OCI-LY7 (cell line): ENCODE data around the gene FAM110C. TPM values are rescaled to one million over a fixed set of nuclear protein-coding genes. Genes with fewer than 3 reads are reported as not detected.
A peak's percentile ranks its signal among the peaks of the same experiment; 100 is the strongest.
"Not testable (repeated sequence)": the region's sequence is repeated elsewhere in the genome, so short reads cannot be mapped to it uniquely, and the experiment has no call there.

Source experiments
- BruUV-seq: library from RNA; stranded (reverse); fragments of 400-500 nt; replicated peaks from 2 replicates; lab custom pipeline; 2021; lab: Mats Ljungman, UMichigan
- CTCF ChIA-PET: fragments of 300-600 bp; sonication (Branson Sonifier 250); formaldehyde crosslinking; loops from one replicate; lab custom pipeline; 2022; ENCODE audit warnings: antibody characterized with exemption; ENCODE audit not compliant: unreplicated experiment; lab: Charles Lee
- POLR2A ChIA-PET: fragments of 300-600 bp; sonication (Branson Sonifier 250); formaldehyde crosslinking; loops from one replicate; lab custom pipeline; 2022; ENCODE audit warnings: antibody characterized with exemption; lab: Charles Lee
- DNase-seq: peaks from one replicate; pipeline ENCODE4 v3.0.0-alpha.2; 2015; ENCODE audit warnings: low spot score
- H2AFZ ChIP-seq: fragments of 200-600 bp; sonication (generic), shearing (Covaris generic); 2 replicates; pipeline ENCODE4 v1.6.1; 2014; ENCODE audit warnings: mild to moderate bottlenecking, antibody characterized with exemption, low read length, moderate library complexity
- H3K27ac ChIP-seq: fragments of 200-600 bp; sonication (generic); 2 replicates; pipeline ENCODE4 v1.5.1; 2014; ENCODE audit warnings: mixed run types, low read depth, mild to moderate bottlenecking, moderate library complexity, low read length, inconsistent platforms; ENCODE audit not compliant: poor library complexity, severe bottlenecking
- H3K36me3 ChIP-seq: fragments of 200-600 bp; sonication (generic); 2 replicates; pipeline ENCODE4 v1.6.1; 2014; ENCODE audit warnings: mild to moderate bottlenecking, antibody characterized with exemption, low read length, moderate library complexity, mixed read lengths; ENCODE audit not compliant: insufficient read depth
- H3K4me1 ChIP-seq: fragments of 200-600 bp; sonication (generic); 2 replicates; pipeline ENCODE4 v1.5.1; 2014; ENCODE audit warnings: mild to moderate bottlenecking, low read length; ENCODE audit not compliant: insufficient read depth, poor library complexity, severe bottlenecking
- H3K4me2 ChIP-seq: fragments of 200-600 bp; sonication (generic); 2 replicates; pipeline ENCODE4 v1.6.1; 2014; ENCODE audit warnings: mild to moderate bottlenecking, low read length
- H3K4me3 ChIP-seq: fragments of 200-600 bp; sonication (generic); 2 replicates; pipeline ENCODE4 v1.5.1; 2014; ENCODE audit warnings: mild to moderate bottlenecking, low read depth, low read length; ENCODE audit not compliant: poor library complexity, severe bottlenecking
- H3K79me2 ChIP-seq: fragments of 200-600 bp; sonication (generic); 2 replicates; pipeline ENCODE4 v1.6.1; 2016; ENCODE audit warnings: low read depth, mild to moderate bottlenecking, low read length, moderate library complexity, mixed read lengths; ENCODE audit not compliant: insufficient read depth
- H3K9me2 ChIP-seq: fragments of 200-600 bp; sonication (generic); 2 replicates; pipeline ENCODE4 v1.6.1; 2016; ENCODE audit warnings: mild to moderate bottlenecking, low read length, mixed read lengths; ENCODE audit not compliant: insufficient read depth
- H3K9me3 ChIP-seq: fragments of 200-600 bp; sonication (generic); 2 replicates; pipeline ENCODE4 v1.6.1; 2014; ENCODE audit warnings: mild to moderate bottlenecking, mixed run types, low read length, mixed read lengths
- H4K20me1 ChIP-seq: fragments of 200-600 bp; sonication (generic); 2 replicates; pipeline ENCODE4 v1.6.1; 2014; ENCODE audit warnings: mild to moderate bottlenecking, antibody characterized with exemption, low read length, moderate library complexity, mixed read lengths; ENCODE audit not compliant: insufficient read depth
- EZH2phosphoT487 ChIP-seq: fragments of 200-600 bp; sonication (generic); IDR thresholded peaks from 2 replicates; pipeline ENCODE4 v1.6.1; 2018; ENCODE audit warnings: low read depth, borderline replicate concordance, mild to moderate bottlenecking, mixed run types, antibody characterized with exemption, low read length, moderate library complexity, mixed read lengths
- intact Hi-C: fragments of 100-400 bp; cut with micrococcal nuclease; formaldehyde crosslinking; loops from one replicate; pipeline ENCODE4 v1.10.0; 2022; ENCODE audit not compliant: unreplicated experiment
- total RNA-seq, 2 experiments: library from RNA; depleted of rRNA in 1 of 2; stranded (reverse); fragments of >200 nt in 1 of 2; shearing (Covaris generic) in 1 of 2; gene quantifications; 2 replicates each; pipeline ENCODE4 v1.2.3, GENCODE V29; 2014 to 2022
- TF ChIP-seq, protein P1 (sequence below): fragments of 200-600 bp; sonication (generic); conservative IDR thresholded peaks from 2 replicates; pipeline ENCODE4 v1.5.1; 2014; ENCODE audit warnings: mild to moderate bottlenecking, antibody characterized with exemption, low read length, moderate library complexity, mixed read lengths

The FAM110C gene
- total RNA-seq, 2 experiments from 2014 or later, result not detected

DNA sequence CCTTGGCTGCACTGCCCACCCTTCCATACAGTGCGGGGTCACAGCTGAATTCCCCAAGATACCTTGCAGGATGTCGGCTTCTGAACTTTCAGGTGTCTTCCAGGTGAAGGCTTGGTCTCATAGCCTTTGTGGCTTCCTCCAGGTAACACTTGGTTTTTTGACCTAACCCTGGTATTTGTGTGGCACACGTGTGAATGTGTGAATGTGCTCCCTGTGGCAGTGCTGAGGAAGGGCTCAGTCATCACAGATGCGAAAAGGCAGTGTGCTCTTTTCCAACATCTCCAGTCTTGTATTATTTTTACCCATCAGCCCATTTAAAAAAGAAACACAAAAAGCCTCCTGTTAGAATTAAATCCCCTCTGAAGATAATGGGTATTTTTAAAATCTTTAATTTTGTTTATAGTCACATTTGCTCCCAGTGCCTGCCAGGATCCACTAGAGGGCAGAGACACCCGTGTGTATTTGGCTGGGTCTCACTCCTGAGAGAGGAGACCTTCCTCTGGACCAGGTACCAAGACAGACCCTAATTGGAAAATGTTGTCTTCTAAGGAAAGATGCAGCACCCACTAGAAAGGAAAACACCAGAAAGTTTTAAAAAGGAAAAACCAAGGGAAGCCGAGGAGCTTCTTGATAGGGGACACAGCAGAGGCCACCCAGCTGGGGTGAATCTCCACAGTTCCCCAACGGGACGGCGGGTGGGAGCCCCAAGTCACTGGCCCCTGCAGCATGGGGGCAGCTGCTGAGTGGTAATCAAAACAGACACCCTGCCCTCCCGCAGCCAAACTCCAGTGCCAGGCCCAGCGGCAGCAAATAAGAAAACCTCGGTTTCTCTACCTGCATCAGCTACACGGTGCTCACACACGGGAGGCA is 27.7 kb downstream of the FAM110C start:
- Histone ChIP-seq H3K36me3 (no peaks in the 10 kb centered on the region), H2AFZ (no peak overlapping the region), H3K9me2 (no peaks in the 10 kb centered on the region), H3K4me3 (no peak overlapping the region), H3K4me1 (no peaks in the 10 kb centered on the region), H3K27ac (no peak overlapping the region), H4K20me1 (no peaks in the 10 kb centered on the region), H3K9me3 (no peaks in the 10 kb centered on the region), H3K4me2 (no peak overlapping the region), H3K79me2 (no peaks in the 10 kb centered on the region)
- no peak for DNase-seq
- BruUV-seq, result no TSS peak
- no peak for TF ChIP-seq EZH2phosphoT487
- TF ChIP-seq, protein P1, sequence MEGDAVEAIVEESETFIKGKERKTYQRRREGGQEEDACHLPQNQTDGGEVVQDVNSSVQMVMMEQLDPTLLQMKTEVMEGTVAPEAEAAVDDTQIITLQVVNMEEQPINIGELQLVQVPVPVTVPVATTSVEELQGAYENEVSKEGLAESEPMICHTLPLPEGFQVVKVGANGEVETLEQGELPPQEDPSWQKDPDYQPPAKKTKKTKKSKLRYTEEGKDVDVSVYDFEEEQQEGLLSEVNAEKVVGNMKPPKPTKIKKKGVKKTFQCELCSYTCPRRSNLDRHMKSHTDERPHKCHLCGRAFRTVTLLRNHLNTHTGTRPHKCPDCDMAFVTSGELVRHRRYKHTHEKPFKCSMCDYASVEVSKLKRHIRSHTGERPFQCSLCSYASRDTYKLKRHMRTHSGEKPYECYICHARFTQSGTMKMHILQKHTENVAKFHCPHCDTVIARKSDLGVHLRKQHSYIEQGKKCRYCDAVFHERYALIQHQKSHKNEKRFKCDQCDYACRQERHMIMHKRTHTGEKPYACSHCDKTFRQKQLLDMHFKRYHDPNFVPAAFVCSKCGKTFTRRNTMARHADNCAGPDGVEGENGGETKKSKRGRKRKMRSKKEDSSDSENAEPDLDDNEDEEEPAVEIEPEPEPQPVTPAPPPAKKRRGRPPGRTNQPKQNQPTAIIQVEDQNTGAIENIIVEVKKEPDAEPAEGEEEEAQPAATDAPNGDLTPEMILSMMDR, result peak; percentile 71
- ChIA-PET CTCF (no interaction called here), POLR2A (no interaction called here)
- intact Hi-C loops, result no loop called here

DNA sequence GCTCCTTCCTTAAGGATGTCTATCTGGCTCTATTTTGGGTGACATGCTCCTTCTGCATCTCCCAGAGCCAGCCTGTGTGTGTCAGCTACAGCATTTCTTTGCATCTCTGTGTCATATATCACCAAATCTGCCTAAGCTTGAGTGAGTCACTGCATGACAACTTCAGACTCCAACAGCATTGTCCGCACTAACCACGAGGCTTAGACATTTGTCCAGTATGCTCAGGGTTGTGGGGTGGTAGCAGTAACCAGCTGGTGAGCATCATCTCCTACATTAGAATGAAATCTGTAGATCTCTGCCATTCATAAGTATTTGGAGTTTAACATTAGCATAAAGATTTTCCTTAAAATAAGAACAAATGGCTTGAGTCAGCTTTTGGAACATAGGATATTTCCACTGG is 30.4 kb downstream of the FAM110C start:
- H3K9me2 ChIP-seq, H3K79me2 ChIP-seq, H3K4me2 ChIP-seq, H3K9me3 ChIP-seq, H3K27ac ChIP-seq, H3K4me3 ChIP-seq, intact Hi-C loops, H3K4me1 ChIP-seq, DNase-seq, CTCF ChIA-PET, BruUV-seq, H2AFZ ChIP-seq, H3K36me3 ChIP-seq, H4K20me1 ChIP-seq: not testable (repeated sequence)
- POLR2A ChIA-PET, result interaction anchor here (0.7 kb wide), 1 partner anchor 661 kb away, joined by 3 read pairs; no protein-coding TSS in a partner anchor

DNA sequence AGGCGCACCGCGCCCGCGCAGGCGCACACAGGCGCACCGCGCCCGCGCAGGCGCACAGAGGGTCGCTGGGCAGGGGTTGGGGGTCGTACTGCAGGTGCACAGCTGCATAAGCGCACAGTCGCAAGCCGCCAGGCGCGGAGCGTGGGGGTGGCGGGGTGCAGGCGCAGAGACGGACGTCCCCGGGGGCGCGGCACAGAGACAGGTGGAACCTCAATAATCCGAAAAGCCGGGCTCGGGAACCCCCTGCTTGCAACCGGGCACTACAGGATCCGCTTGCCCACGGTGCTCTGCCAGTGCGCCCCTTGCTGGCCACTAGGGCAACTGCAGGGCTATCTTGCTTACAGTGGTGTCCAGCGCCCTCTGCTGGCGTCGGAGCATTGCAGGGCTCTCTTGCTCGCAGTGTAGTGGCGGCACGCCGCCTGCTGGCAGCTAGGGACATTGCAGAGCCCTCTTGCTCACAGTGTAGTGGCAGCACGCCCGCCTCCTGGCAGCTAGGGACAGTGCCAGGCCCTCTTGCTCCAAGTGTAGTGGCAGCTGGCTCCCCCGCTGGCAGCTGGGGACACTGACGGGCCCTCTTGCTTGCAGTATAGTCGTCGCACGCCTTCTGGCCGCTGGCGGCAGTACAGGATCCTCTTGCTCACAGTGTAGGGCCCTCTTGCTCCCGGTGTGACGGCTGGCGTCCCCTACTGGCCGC is 34.9 kb downstream of the FAM110C start:
- POLR2A ChIA-PET, result no interaction called here
- peak; percentile 50 for DNase-seq
- no peaks in the 10 kb centered on the region for H3K4me1 ChIP-seq
- H3K36me3 ChIP-seq, result no peaks in the 10 kb centered on the region
- H2AFZ ChIP-seq, result no peak overlapping the region
- no TSS peak for BruUV-seq
- H3K27ac ChIP-seq, result no peak overlapping the region
- no peaks in the 10 kb centered on the region for H4K20me1 ChIP-seq
- intact Hi-C loops, result no loop called here
- no peaks in the 10 kb centered on the region for H3K9me2 ChIP-seq
- no peak overlapping the region for H3K4me2 ChIP-seq
- CTCF ChIA-PET, result no interaction called here
- H3K4me3 ChIP-seq, result no peak overlapping the region
- no peaks in the 10 kb centered on the region for H3K79me2 ChIP-seq
- TF ChIP-seq, protein P1, result peak; percentile 77
- no peak for TF ChIP-seq EZH2phosphoT487
- H3K9me3 ChIP-seq, result no peaks in the 10 kb centered on the region
